ENCODE measurements around the gene ZNF710. TPM values are rescaled to one million over a fixed set of nuclear protein-coding genes. Genes with fewer than 3 reads are reported as not detected.

ZNF710 gene
- total RNA-seq, 4 donors from 2014 or later: 5.4 to 13.9 (median 7.0) TPM

DNA sequence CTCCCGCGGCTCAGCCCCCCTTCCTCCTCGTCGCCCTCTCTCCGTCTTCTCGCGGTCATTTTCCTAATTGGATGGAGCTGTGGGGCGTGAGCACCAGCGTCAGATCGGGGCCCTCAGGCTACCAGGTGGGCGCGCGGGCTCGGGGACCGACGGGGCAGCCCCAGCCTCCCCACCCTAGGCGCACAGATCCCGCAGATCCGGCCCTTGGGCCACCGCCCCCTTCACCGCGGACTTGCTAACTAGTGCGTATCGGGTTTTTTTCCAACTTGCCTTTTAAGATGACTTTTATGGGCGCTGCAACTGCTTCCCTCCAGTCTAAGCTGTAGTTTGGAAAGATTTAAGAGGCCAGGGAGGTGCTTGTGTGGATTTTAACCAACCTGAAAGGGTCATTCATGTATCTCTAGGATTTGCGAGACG lies 1.3 kb downstream of the ZNF710 start:
- no peak for TF ChIP-seq CTCF (IDR thresholded peaks at IDR 0.05)
- ATAC-seq (ENCODE audit: low FRiP score): no peak

GRCh38 chr15:90003736-90004135 lies 2.6 kb downstream of the ZNF710 start:
- ATAC-seq (ENCODE audit: low FRiP score): no peak
- no peak for DNase-seq (ENCODE audit: low spot score)
- TF ChIP-seq CTCF (IDR thresholded peaks at IDR 0.05): no peak

More for the DNA sequence above, 1.3 kb downstream of the ZNF710 start:
- no peak for DNase-seq (ENCODE audit: low spot score)

DNA sequence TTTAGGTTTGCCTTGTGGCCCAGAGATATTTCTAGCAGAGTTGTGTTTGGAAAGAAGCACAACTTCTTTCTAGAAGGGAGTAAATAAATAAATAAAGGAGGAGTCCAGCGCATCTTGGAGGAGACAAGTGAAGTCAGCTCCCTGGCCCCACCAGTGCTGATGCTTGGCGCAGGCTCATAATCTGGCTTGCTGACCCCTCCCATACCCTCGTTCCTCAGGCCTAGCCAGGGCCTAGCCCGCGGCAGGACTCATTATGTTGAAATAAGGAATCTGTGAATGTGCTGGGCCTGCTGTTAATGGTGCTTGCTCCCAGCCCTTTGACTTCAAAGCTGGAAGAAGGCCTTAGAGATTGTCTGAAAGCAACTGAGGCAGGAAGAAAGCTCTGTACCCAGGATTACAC lies 3.1 kb downstream of the ZNF710 start:
- TF ChIP-seq CTCF (IDR thresholded peaks at IDR 0.05): no peak
- no peak for ATAC-seq (ENCODE audit: low FRiP score)
- no peak for DNase-seq (ENCODE audit: low spot score)

- DNase-seq (ENCODE audit: low spot score) (peak; percentile 47), ATAC-seq (ENCODE audit: low FRiP score) (peak; percentile 55)
- TF ChIP-seq CTCF (IDR thresholded peaks at IDR 0.05): no peak
These were observed 3.5 kb downstream of the ZNF710 start for GRCh38 chr15:90004671-90005070.

- ATAC-seq (ENCODE audit: low FRiP score): no peak
- no peak for TF ChIP-seq CTCF (IDR thresholded peaks at IDR 0.05)
These were observed 5.3 kb downstream of the ZNF710 start for GRCh38 chr15:90006217-90007075.

DNA sequence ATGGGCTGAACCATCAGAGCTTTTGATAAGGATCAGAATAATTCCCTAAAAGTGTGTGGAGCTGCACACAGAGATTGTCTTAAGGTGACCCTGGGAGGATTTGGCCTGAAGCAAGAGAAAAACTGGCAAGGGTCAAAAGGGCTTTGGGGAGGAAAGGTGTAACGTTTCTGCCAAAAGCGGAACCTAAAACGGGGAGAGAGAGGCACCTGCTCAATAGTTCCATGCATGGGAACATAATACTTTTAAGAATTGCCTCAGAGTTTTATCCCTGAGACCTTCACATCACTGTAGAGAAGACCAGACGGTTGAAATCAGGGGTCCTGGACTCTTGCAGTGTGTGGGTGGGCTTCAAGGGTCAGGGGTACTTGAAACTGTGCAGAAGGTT lies 5.9 kb downstream of the ZNF710 start:
- ATAC-seq (ENCODE audit: low FRiP score) (no peak), DNase-seq (ENCODE audit: low spot score) (no peak)
- no peak for TF ChIP-seq CTCF (IDR thresholded peaks at IDR 0.05)

More at GRCh38 chr15:90006217-90007075, 5.3 kb downstream of the ZNF710 start:
- no peak for DNase-seq (ENCODE audit: low spot score)

DNA sequence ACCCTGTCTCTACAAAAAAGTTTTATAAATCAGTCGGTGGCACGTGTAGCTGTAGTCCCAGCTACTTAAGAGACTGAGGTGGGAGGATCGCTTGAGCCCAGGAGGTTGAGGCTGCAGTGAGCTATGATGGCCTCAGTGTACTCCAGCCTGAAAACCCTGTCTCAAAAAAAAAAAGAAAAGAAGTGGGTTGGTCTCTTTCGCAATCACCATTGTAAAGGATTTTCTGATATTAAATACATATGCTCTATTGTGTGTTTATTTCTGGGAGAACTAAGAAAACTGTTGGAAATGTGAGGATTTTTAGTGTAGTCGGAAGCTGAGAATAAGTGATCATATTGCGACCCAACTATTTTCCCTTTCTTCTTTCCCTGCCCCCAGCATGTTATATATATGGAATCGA lies 7.5 kb downstream of the ZNF710 start:
- no peak for TF ChIP-seq CTCF (IDR thresholded peaks at IDR 0.05)
- DNase-seq (ENCODE audit: low spot score) (no peak), ATAC-seq (ENCODE audit: low FRiP score) (no peak)

Measured in omental fat pad (tissue), 4 donors.